ENCODE results near the gene SPTBN1.

GRCh38 chr2:54475285-54475684 lies 19.2 kb downstream of the SPTBN1 start:
- TF ChIP-seq CTCF (conservative IDR thresholded peaks at IDR 0.05) (no peak), EZH2 (IDR thresholded peaks at IDR 0.05; ENCODE audit: low read depth) (no peak)

All from PC-9 (cell line).